IPS-20b (cell line): ENCODE measurements around the gene MAST4.

ENCODE experiments used
- H3K27ac ChIP-seq: one replicate; pipeline ENCODE4 v1.5.1; 2013; ENCODE audit warnings: low read length
- H3K27me3 ChIP-seq: 2 replicates; pipeline ENCODE4 v1.6.1; 2013; ENCODE audit warnings: mild to moderate bottlenecking, low read length, inconsistent platforms; ENCODE audit not compliant: insufficient read depth
- H3K36me3 ChIP-seq: 2 replicates; pipeline ENCODE4 v1.6.1; 2013; ENCODE audit warnings: low read depth, mild to moderate bottlenecking, inconsistent platforms, low read length, moderate library complexity; ENCODE audit not compliant: insufficient read depth
- H3K4me1 ChIP-seq: 2 replicates; pipeline ENCODE4 v1.6.1; 2013; ENCODE audit warnings: mild to moderate bottlenecking, control low read depth, inconsistent platforms, low read length, moderate library complexity; ENCODE audit not compliant: insufficient read depth
- H3K4me3 ChIP-seq: 2 replicates; pipeline ENCODE4 v1.5.1; 2013; ENCODE audit warnings: mild to moderate bottlenecking, low read length, inconsistent platforms
- H3K9ac ChIP-seq: 2 replicates; pipeline ENCODE4 v1.6.1; 2013; ENCODE audit warnings: low read depth, mild to moderate bottlenecking, inconsistent platforms, low read length, moderate library complexity
- H3K9me3 ChIP-seq: 2 replicates; pipeline ENCODE4 v1.6.1; 2013; ENCODE audit warnings: mild to moderate bottlenecking, low read depth, low read length, inconsistent platforms; ENCODE audit not compliant: insufficient read depth

The MAST4 gene

GRCh38 chr5:66994790-66995189 is 398.6 kb downstream of the MAST4 start:
- Histone ChIP-seq H3K9ac (no peak overlapping the region), H3K27me3 (no peaks in the 10 kb centered on the region), H3K27ac (no peak overlapping the region), H3K4me3 (no peak overlapping the region), H3K9me3 (no peaks in the 10 kb centered on the region), H3K4me1 (no peaks in the 10 kb centered on the region), H3K36me3 (no peaks in the 10 kb centered on the region)

GRCh38 chr5:67000794-67001475 is 404.7 kb downstream of the MAST4 start:
- H3K9me3 ChIP-seq: no peaks in the 10 kb centered on the region
- H3K4me1 ChIP-seq: peaks cover 5% of the 10 kb centered on the region; the same call in 1 of the 2 replicates
- H3K27ac ChIP-seq: no peak overlapping the region
- no peak overlapping the region for H3K4me3 ChIP-seq
- no peaks in the 10 kb centered on the region for H3K36me3 ChIP-seq
- H3K9ac ChIP-seq: no peak overlapping the region
- H3K27me3 ChIP-seq: peaks cover 4% of the 10 kb centered on the region; the same call in 1 of the 2 replicates

GRCh38 chr5:67002832-67003684 is 406.9 kb downstream of the MAST4 start:
- no peaks in the 10 kb centered on the region for H3K36me3 ChIP-seq
- H3K4me3 ChIP-seq: peak overlapping the region; percentile 92
- H3K27ac ChIP-seq: no peak overlapping the region
- no peaks in the 10 kb centered on the region for H3K9me3 ChIP-seq
- H3K9ac ChIP-seq: peak overlapping the region; percentile 63; the same call in 1 of the 2 replicates
- H3K4me1 ChIP-seq: peaks cover 5% of the 10 kb centered on the region; the same call in 1 of the 2 replicates
- H3K27me3 ChIP-seq: peaks cover 4% of the 10 kb centered on the region; the same call in 1 of the 2 replicates

- Histone ChIP-seq H3K27ac (no peak overlapping the region), H3K9ac (peak overlapping the region; percentile 63; the same call in 1 of the 2 replicates), H3K27me3 (peaks cover 4% of the 10 kb centered on the region; the same call in 1 of the 2 replicates), H3K4me1 (peaks cover 5% of the 10 kb centered on the region; the same call in 1 of the 2 replicates), H3K9me3 (no peaks in the 10 kb centered on the region), H3K36me3 (no peaks in the 10 kb centered on the region), H3K4me3 (peak overlapping the region; percentile 92)
These were observed 407.4 kb downstream of the MAST4 start for GRCh38 chr5:67003685-67003934.

- Histone ChIP-seq H3K36me3 (no peaks in the 10 kb centered on the region), H3K9me3 (no peaks in the 10 kb centered on the region), H3K27me3 (peaks cover 4% of the 10 kb centered on the region; the same call in 1 of the 2 replicates), H3K9ac (peak overlapping the region; percentile 91), H3K4me3 (peak overlapping the region; percentile 92), H3K27ac (no peak overlapping the region), H3K4me1 (peaks cover 5% of the 10 kb centered on the region; the same call in 1 of the 2 replicates)
These were observed 407.9 kb downstream of the MAST4 start for GRCh38 chr5:67003935-67004729.

GRCh38 chr5:67004730-67005350 is 408.6 kb downstream of the MAST4 start:
- Histone ChIP-seq H3K36me3 (no peaks in the 10 kb centered on the region), H3K9me3 (no peaks in the 10 kb centered on the region), H3K9ac (peak overlapping the region; percentile 91), H3K4me1 (peaks cover 5% of the 10 kb centered on the region; the same call in 1 of the 2 replicates), H3K27ac (no peak overlapping the region), H3K4me3 (peak overlapping the region; percentile 92), H3K27me3 (peaks cover 4% of the 10 kb centered on the region; the same call in 1 of the 2 replicates)

GRCh38 chr5:67005737-67006499 is 409.7 kb downstream of the MAST4 start:
- H3K27me3 ChIP-seq: peaks cover 4% of the 10 kb centered on the region; the same call in 1 of the 2 replicates
- H3K9ac ChIP-seq: no peak overlapping the region; the same call in 1 of the 2 replicates
- peak overlapping the region; percentile 92 for H3K4me3 ChIP-seq
- no peaks in the 10 kb centered on the region for H3K9me3 ChIP-seq
- peaks cover 10% of the 10 kb centered on the region for H3K4me1 ChIP-seq
- H3K27ac ChIP-seq: no peak overlapping the region
- no peaks in the 10 kb centered on the region for H3K36me3 ChIP-seq

GRCh38 chr5:67006500-67006848 is 410.3 kb downstream of the MAST4 start:
- Histone ChIP-seq H3K27ac (no peak overlapping the region), H3K4me1 (peaks cover 15% of the 10 kb centered on the region)

GRCh38 chr5:67009028-67009427 is 412.8 kb downstream of the MAST4 start:
- peaks cover 11% of the 10 kb centered on the region for H3K4me1 ChIP-seq
- no peak overlapping the region for H3K4me3 ChIP-seq
- no peaks in the 10 kb centered on the region for H3K36me3 ChIP-seq
- peaks cover 4% of the 10 kb centered on the region; the same call in 1 of the 2 replicates for H3K27me3 ChIP-seq
- H3K9ac ChIP-seq: no peak overlapping the region
- H3K27ac ChIP-seq: no peak overlapping the region
- no peaks in the 10 kb centered on the region for H3K9me3 ChIP-seq

More at GRCh38 chr5:67006500-67006848, 410.3 kb downstream of the MAST4 start:
- H3K36me3 ChIP-seq: no peaks in the 10 kb centered on the region
- H3K9ac ChIP-seq: no peak overlapping the region
- peaks cover 4% of the 10 kb centered on the region; the same call in 1 of the 2 replicates for H3K27me3 ChIP-seq
- H3K9me3 ChIP-seq: no peaks in the 10 kb centered on the region
- H3K4me3 ChIP-seq: no peak overlapping the region

- no peaks in the 10 kb centered on the region for H3K36me3 ChIP-seq
- H3K9me3 ChIP-seq: no peaks in the 10 kb centered on the region
- H3K27ac ChIP-seq: no peak overlapping the region
- H3K4me3 ChIP-seq: no peak overlapping the region
- H3K4me1 ChIP-seq: peaks cover 16% of the 10 kb centered on the region
- no peaks in the 10 kb centered on the region for H3K27me3 ChIP-seq
- no peak overlapping the region for H3K9ac ChIP-seq
These were observed 414.7 kb downstream of the MAST4 start for GRCh38 chr5:67010684-67011409.
